B cell (primary cell): Measurements from ENCODE around the gene RER1. TPM values are rescaled to one million over a fixed set of nuclear protein-coding genes. Genes with fewer than 3 reads are reported as not detected.

Experiments
- ATAC-seq: fragments of 200-7000 bp; cut with Tn5 transposase; one replicate; pipeline ENCODE4 v1.10.0; 2021; ENCODE audit warnings: low read depth, mild to moderate bottlenecking, moderate number of reproducible peaks, moderate library complexity
- CTCF ChIA-PET: fragments of 350-600 bp; sonication (Branson Sonifier 250); formaldehyde crosslinking; loops from one replicate; lab custom pipeline; 2021; ENCODE audit warnings: antibody characterized with exemption, inconsistent platforms; lab: Charles Lee
- POLR2A ChIA-PET: fragments of 350-600 bp; sonication (Branson Sonifier 250); formaldehyde crosslinking; loops from one replicate; lab custom pipeline; 2021; ENCODE audit warnings: antibody characterized with exemption; lab: Charles Lee
- DNase-seq: peaks from one replicate; pipeline ENCODE4 v3.0.0; 2013
- H2AFZ ChIP-seq: 2 replicates; pipeline ENCODE4 v1.6.1; 2012; ENCODE audit warnings: mild to moderate bottlenecking, low read depth, low read length; ENCODE audit not compliant: insufficient read depth, poor library complexity, severe bottlenecking
- H3K27ac ChIP-seq, 2 donors: 1 replicate in 1 of 2; 2 replicates in 1 of 2; pipeline ENCODE4 v1.5.1; 2012 to 2013; ENCODE audit warnings: low read length in 2 of 2, mild to moderate bottlenecking in 2 of 2, moderate library complexity in 1 of 2
- H3K27me3 ChIP-seq, 4 experiments: fragments of 200-600 bp in 1 of 4; sonication (generic) in 1 of 4; replicated peaks in 1 of 4; 1 replicate in 2 of 4; 2 replicates in 2 of 4; pipeline versions ENCODE4 v1.6.1 to v1.7.0; 2013 to 2016; ENCODE audit warnings: low read length in 3 of 4, mild to moderate bottlenecking in 2 of 4, mixed read lengths in 1 of 4, moderate library complexity in 1 of 4; ENCODE audit not compliant: insufficient read depth in 4 of 4, control insufficient read depth in 3 of 4; ENCODE audit errors: control extremely low read depth in 1 of 4
- H3K36me3 ChIP-seq, 2 experiments: replicated peaks in 1 of 2; 1 replicate in 1 of 2; 2 replicates in 1 of 2; pipeline versions ENCODE4 v1.6.1 to v1.7.1; 2013; ENCODE audit warnings: low read length in 1 of 2; ENCODE audit not compliant: insufficient read depth in 2 of 2, control insufficient read depth in 1 of 2; ENCODE audit errors: control extremely low read depth in 1 of 2, extremely low read depth in 1 of 2
- H3K4me1 ChIP-seq, 2 donors: fragments of 200-600 bp in 1 of 2; sonication (generic) in 1 of 2; 1 replicate in 1 of 2; 2 replicates in 1 of 2; pipeline versions ENCODE4 v1.5.1 to v1.6.1; 2013 to 2017; ENCODE audit warnings: low read length in 2 of 2; ENCODE audit not compliant: control insufficient read depth in 2 of 2, insufficient read depth in 2 of 2
- H3K4me2 ChIP-seq: replicated peaks from 2 replicates; pipeline ENCODE3; 2012; ENCODE audit warnings: mild to moderate bottlenecking, low read depth, low read length; ENCODE audit not compliant: poor library complexity, severe bottlenecking
- H3K4me3 ChIP-seq, 5 experiments: fragments of 200-600 bp in 1 of 5; sonication (generic) in 1 of 5; 1 replicate in 3 of 5; 2 replicates in 2 of 5; pipeline versions ENCODE4 v1.5.1 to v1.7.0; 2011 to 2016; ENCODE audit warnings: low read length in 4 of 5, mild to moderate bottlenecking in 4 of 5, low read depth in 2 of 5, control low read depth in 1 of 5, moderate library complexity in 1 of 5; ENCODE audit not compliant: insufficient read depth in 1 of 5; ENCODE audit errors: control extremely low read depth in 1 of 5, extremely low read depth in 1 of 5
- H3K79me2 ChIP-seq: fragments of 200-600 bp; sonication (generic); one replicate; pipeline ENCODE4 v1.6.0; 2016; ENCODE audit warnings: low read length; ENCODE audit not compliant: control insufficient read depth, insufficient read depth
- H3K9ac ChIP-seq: fragments of 200-600 bp; sonication (generic); 2 replicates; pipeline ENCODE4 v1.6.1; 2017; ENCODE audit warnings: mild to moderate bottlenecking, low read length, moderate library complexity
- H3K9me3 ChIP-seq, 3 donors: one replicate each; pipeline versions ENCODE4 v1.6.1 to v1.7.1; 2013; ENCODE audit warnings: low read length in 2 of 3; ENCODE audit not compliant: control insufficient read depth in 2 of 3, insufficient read depth in 1 of 3; ENCODE audit errors: control extremely low read depth in 1 of 3
- H4K20me1 ChIP-seq: 2 replicates; pipeline ENCODE4 v1.6.0; 2012; ENCODE audit warnings: mild to moderate bottlenecking, low read length; ENCODE audit not compliant: insufficient read depth, control insufficient read depth, poor library complexity, severe bottlenecking
- H3K27ac Mint-ChIP-seq: one replicate; pipeline ENCODE4 v1.8.0; 2021; ENCODE audit warnings: mixed read lengths
- H3K27me3 Mint-ChIP-seq: one replicate; pipeline ENCODE4 v1.8.0; 2021; ENCODE audit warnings: mixed read lengths
- H3K4me1 Mint-ChIP-seq: one replicate; pipeline ENCODE4 v1.8.0; 2021; ENCODE audit warnings: mixed read lengths
- H3K4me3 Mint-ChIP-seq: one replicate; pipeline ENCODE4 v1.8.0; 2021; ENCODE audit warnings: mixed read lengths
- H3K9me3 Mint-ChIP-seq: one replicate; pipeline ENCODE4 v1.8.0; 2022; ENCODE audit warnings: mixed read lengths; ENCODE audit not compliant: insufficient read depth
- EZH2 ChIP-seq: IDR thresholded peaks from 2 replicates; pipeline ENCODE4 v1.6.1; 2012; ENCODE audit warnings: borderline replicate concordance, low read depth, mild to moderate bottlenecking, moderate library complexity, low read length; ENCODE audit not compliant: insufficient read depth, poor library complexity, severe bottlenecking
- WGBS: methylation state at CpG from one replicate; pipeline ENCODE4 v1.1.5; 2013; ENCODE audit warnings: missing lambda C conversion rate; ENCODE audit not compliant: insufficient coverage; 5-methylcytosine and 5-hydroxymethylcytosine counted together
- intact Hi-C: fragments of 100-400 bp; cut with micrococcal nuclease; formaldehyde crosslinking; loops from one replicate; pipeline ENCODE4 v1.10.0; 2022
- polyA plus RNA-seq: library from polyadenylated mRNA; depleted of rRNA; stranded (reverse); fragments of >200 nt; gene quantifications from 2 replicates; pipeline ENCODE4 v1.2.3, GENCODE V29; 2012
- total RNA-seq, 2 donors: library from RNA; stranded (reverse); fragments of 120-200 nt in 1 of 2; gene quantifications; 1 replicate in 1 of 2; 2 replicates in 1 of 2; pipeline versions ENCODE4 v1.2.3 to v1.2.4, GENCODE V29; 2013 to 2022
- TF ChIP-seq, protein P1 (sequence below): fragments of 200-600 bp; IDR thresholded peaks from one replicate; pipeline ENCODE4 v1.8.0; 2022; ENCODE audit warnings: antibody characterized with exemption, mild to moderate bottlenecking

The RER1 gene
- total and polyA plus RNA-seq, 2 donors (not counting 1 experiment from before 2014, with no cell fraction given): 78.5 to 118 TPM

DNA sequence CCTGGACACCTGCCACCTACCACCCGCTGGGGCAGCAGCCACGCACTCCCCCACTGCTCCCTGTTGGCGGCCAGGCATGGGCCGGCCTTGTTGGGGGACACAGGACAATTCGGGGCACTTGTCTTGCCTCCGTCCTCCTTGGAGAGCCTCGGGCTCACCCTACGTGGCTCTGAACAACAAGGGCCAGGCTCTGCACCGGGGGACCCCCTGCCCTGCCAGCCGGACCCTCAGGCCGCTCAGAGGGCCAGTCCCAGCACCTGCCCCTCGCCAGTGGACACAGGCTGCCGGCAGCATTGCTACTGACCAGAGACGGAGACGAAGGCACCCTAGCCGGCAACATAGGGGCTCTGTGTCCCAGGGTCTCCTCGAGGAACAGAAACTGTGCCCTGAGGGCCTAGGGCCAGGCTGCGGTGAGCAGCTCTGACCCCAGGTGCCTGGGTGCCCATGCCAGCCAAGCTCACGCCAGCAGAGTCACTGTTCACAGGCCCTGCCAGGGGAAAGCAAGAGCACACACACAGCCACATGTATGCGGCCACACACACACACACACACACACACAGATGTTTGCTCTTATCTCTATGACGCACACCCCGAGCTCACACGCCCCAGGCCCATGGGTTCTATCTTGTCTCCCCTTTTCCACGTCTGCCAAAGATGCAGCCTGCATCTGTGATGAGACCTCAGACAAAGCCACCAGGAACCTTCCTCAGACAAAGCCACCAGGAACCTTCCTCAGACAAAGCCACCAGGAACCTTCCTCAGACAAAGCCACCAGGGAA, 46.2 kb upstream of the RER1 start:
- Mint-ChIP-seq H3K4me1 (no peaks in the 10 kb centered on the region), H3K4me3 (no peak overlapping the region), H3K27ac (no peak overlapping the region), H3K9me3 (no peaks in the 10 kb centered on the region), H3K27me3 (no peaks in the 10 kb centered on the region)
- H4K20me1 ChIP-seq: no peaks in the 10 kb centered on the region
- H3K4me3 ChIP-seq: no peak overlapping the region
- no peak for DNase-seq
- 87% methylated on average over 24 of the region's 24 CpGs for WGBS
- peaks cover 0 to 5% (median 0%) of the 10 kb centered on the region in 3 donors for H3K9me3 ChIP-seq
- H3K36me3 ChIP-seq: no peaks in the 10 kb centered on the region
- no peak overlapping the region for H3K27ac ChIP-seq
- H3K9ac ChIP-seq: no peak overlapping the region
- no peak for TF ChIP-seq EZH2
- TF ChIP-seq, protein P1, sequence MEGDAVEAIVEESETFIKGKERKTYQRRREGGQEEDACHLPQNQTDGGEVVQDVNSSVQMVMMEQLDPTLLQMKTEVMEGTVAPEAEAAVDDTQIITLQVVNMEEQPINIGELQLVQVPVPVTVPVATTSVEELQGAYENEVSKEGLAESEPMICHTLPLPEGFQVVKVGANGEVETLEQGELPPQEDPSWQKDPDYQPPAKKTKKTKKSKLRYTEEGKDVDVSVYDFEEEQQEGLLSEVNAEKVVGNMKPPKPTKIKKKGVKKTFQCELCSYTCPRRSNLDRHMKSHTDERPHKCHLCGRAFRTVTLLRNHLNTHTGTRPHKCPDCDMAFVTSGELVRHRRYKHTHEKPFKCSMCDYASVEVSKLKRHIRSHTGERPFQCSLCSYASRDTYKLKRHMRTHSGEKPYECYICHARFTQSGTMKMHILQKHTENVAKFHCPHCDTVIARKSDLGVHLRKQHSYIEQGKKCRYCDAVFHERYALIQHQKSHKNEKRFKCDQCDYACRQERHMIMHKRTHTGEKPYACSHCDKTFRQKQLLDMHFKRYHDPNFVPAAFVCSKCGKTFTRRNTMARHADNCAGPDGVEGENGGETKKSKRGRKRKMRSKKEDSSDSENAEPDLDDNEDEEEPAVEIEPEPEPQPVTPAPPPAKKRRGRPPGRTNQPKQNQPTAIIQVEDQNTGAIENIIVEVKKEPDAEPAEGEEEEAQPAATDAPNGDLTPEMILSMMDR: no peak
- H3K4me1 ChIP-seq: no peaks in the 10 kb centered on the region
- H3K27me3 ChIP-seq: no peaks in the 10 kb centered on the region
- no peak overlapping the region for H2AFZ ChIP-seq
- CTCF ChIA-PET: no interaction called here
- ATAC-seq: no peak
- intact Hi-C loops: no loop called here
- POLR2A ChIA-PET: no interaction called here
- H3K4me2 ChIP-seq: no peak overlapping the region
- H3K79me2 ChIP-seq: no peaks in the 10 kb centered on the region

DNA sequence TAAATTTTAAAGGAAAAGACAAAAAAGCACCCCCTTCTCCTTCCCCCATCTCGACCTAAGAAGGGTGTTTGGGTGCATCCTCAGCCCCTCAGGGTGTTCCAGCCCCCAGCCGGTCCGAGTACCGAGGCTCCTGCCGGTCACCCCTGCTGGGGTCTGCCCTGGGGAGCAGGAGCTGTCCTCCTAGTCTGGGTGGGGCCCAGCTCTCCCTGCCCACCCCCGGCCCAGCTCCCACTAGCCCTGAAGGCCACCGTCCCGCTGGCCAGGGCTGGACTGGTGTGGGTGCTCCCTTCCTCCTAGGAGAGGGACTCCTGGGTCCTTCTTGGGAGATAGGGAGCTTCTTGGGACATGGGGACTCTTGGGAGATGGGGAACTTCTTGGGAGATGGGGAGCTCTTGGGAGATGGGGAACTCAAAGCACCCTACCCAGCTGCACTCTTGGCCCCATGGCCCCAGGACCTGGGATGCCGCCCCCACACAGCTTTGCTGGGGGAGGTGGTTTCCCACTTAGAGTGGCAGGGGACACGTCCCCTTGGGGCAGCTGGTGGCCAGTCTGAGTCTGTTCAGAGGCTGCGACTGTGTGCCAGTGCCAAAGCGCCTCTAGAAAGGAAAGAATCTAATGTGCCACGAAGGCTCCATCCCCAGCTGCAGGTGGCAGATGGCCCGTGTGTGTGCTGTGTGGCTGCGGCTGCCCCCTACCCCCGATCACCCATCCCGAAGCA, 44.8 kb upstream of the RER1 start:
- Histone ChIP-seq H3K9ac (no peak overlapping the region), H3K9me3 (no peaks in the 10 kb centered on the region), H3K27me3 (no peaks in the 10 kb centered on the region), H3K36me3 (no peaks in the 10 kb centered on the region), H3K27ac (no peak overlapping the region), H4K20me1 (no peaks in the 10 kb centered on the region), H3K79me2 (no peaks in the 10 kb centered on the region), H2AFZ (no peak overlapping the region), H3K4me2 (no peak overlapping the region), H3K4me3 (no peak overlapping the region), H3K4me1 (no peaks in the 10 kb centered on the region)
- ChIA-PET POLR2A (no interaction called here), CTCF (no interaction called here)
- Mint-ChIP-seq H3K4me3 (no peak overlapping the region), H3K9me3 (no peaks in the 10 kb centered on the region), H3K27me3 (no peaks in the 10 kb centered on the region), H3K27ac (no peak overlapping the region), H3K4me1 (no peaks in the 10 kb centered on the region)
- ATAC-seq: no peak
- no peak for TF ChIP-seq EZH2
- TF ChIP-seq, protein P1: no peak
- 87% methylated on average over 15 of the region's 17 CpGs for WGBS
- no peak for DNase-seq
- intact Hi-C loops: no loop called here
